K562 (cell line): Measurements from ENCODE around the gene PSMB8. TPM values are rescaled to one million over a fixed set of nuclear protein-coding genes. Genes with fewer than 3 reads are reported as not detected.

Source experiments
- CHD7 ChIP-seq: fragments of 200-600 bp; sonication (generic); IDR thresholded peaks from one replicate; pipeline ENCODE4 v1.6.1; 2012; ENCODE audit warnings: mild to moderate bottlenecking, low read depth, low read length, inconsistent platforms
- MYNN ChIP-seq, 2 experiments: sonication (generic); formaldehyde crosslinking in 1 of 2; IDR thresholded peaks; 2 replicates each; pipeline versions ENCODE4 v1.5.0 to v1.6.1; 2016 to 2020; ENCODE audit warnings: antibody characterized with exemption in 1 of 2, missing genetic modification reagents in 1 of 2
- PTTG1 ChIP-seq: fragments of 450-650 bp; IDR thresholded peaks from 2 replicates; pipeline ENCODE4 v1.6.1; 2016; ENCODE audit warnings: low read depth, mild to moderate bottlenecking, missing genetic modification characterization, missing compliant biosample characterization
- REST ChIP-seq, 2 experiments: fragments of 450-650 bp; formaldehyde crosslinking in 1 of 2; IDR thresholded peaks; 2 replicates each; pipeline versions ENCODE4 v1.4.0 to v1.6.1; 2014 to 2020; ENCODE audit warnings: mild to moderate bottlenecking in 2 of 2, borderline replicate concordance in 1 of 2, low read depth in 1 of 2
- ZNF511 ChIP-seq: sonication (generic); formaldehyde crosslinking; IDR thresholded peaks from 2 replicates; pipeline ENCODE4 v1.8.0; 2022; ENCODE audit warnings: mild to moderate bottlenecking, missing genetic modification reagents
- polyA plus RNA-seq, 8 experiments: library from polyadenylated mRNA; depleted of rRNA in 4 of 8; stranded (reverse) in 5 of 8; unstranded in 3 of 8; fragments of >200 nt; fragmentation: Nextera tagmentation in 2 of 8; fragmentation: Illumina TruSeq in 1 of 8; extraction: Ambion mirVana in 2 of 8; extraction: Trizol in 1 of 8; gene quantifications; 2 replicates each; pipeline versions ENCODE4 v1.2.1 to v1.2.3, GENCODE V29; 2011 to 2014; ENCODE audit warnings: inconsistent platforms in 1 of 8, missing spikeins in 1 of 8
- total RNA-seq, 7 experiments: library from RNA; depleted of rRNA in 6 of 7; stranded (reverse); fragments of >200 nt in 6 of 7; fragmentation: Illumina TruSeq in 2 of 7; extraction: Trizol in 2 of 7; gene quantifications; 2 replicates each; pipeline versions ENCODE4 v1.2.1 to v1.2.3, GENCODE V29; 2011 to 2021; ENCODE audit warnings: low replicate concordance in 1 of 7

The PSMB8 gene
- total and polyA plus RNA-seq, 9 of the 15 experiments (the other 6 are each of a cell fraction or from before 2014, with no cell fraction given) = 0.71 to 4.0 (median 2.4) TPM

- TF ChIP-seq CHD7 = no peak
- TF ChIP-seq MYNN (IDR thresholded peaks at IDR 0.05) = no peak
- no peak for TF ChIP-seq MYNN (CRISPR knock-in tag; IDR thresholded peaks at IDR 0.05)
- no peak for TF ChIP-seq PTTG1 (tag)
- no peak for TF ChIP-seq ZNF511 (CRISPR knock-in tag)
- TF ChIP-seq REST (IDR thresholded peaks at IDR 0.05; ENCODE audit: borderline replicate concordance) = no peak
- TF ChIP-seq REST (CRISPR knock-in tag; IDR thresholded peaks at IDR 0.05; ENCODE audit: low read depth) = no peak
Measured at GRCh38 chr6:32857156-32857891, 13.5 kb upstream of the PSMB8 start (continued).
